Ascending aorta (tissue), 2 donors: ENCODE results near the gene GGTLC2. TPM values are rescaled to one million over a fixed set of nuclear protein-coding genes. Genes with fewer than 3 reads are reported as not detected.
A peak's percentile ranks its signal among the peaks of the same experiment; 100 is the strongest.
"Not testable (repeated sequence)": the region's sequence is repeated elsewhere in the genome, so short reads cannot be mapped to it uniquely, and the experiment has no call there.

Source experiments
- DNase-seq, 2 donors: peaks; one replicate each; pipeline ENCODE4 v3.0.0-alpha.2; 2019; ENCODE audit warnings: low spot score in 2 of 2
- H3K27ac ChIP-seq, 2 donors: fragments of 200-600 bp; sonication (generic); one replicate each; pipeline ENCODE4 v1.5.1; 2016 to 2017; ENCODE audit warnings: mild to moderate bottlenecking in 1 of 2
- H3K27me3 ChIP-seq: fragments of 200-600 bp; sonication (generic); one replicate; pipeline ENCODE4 v1.5.1; 2017
- H3K36me3 ChIP-seq, 2 donors: fragments of 200-600 bp; sonication (generic); one replicate each; pipeline ENCODE4 v1.5.1; 2016
- H3K4me1 ChIP-seq, 2 donors: fragments of 200-600 bp; sonication (generic); one replicate each; pipeline ENCODE4 v1.5.1; 2016 to 2017; ENCODE audit warnings: mild to moderate bottlenecking in 1 of 2
- H3K4me3 ChIP-seq, 2 donors: fragments of 200-600 bp; sonication (generic); one replicate each; pipeline ENCODE4 v1.5.1; 2016 to 2017; ENCODE audit warnings: mild to moderate bottlenecking in 1 of 2
- H3K9me3 ChIP-seq, 2 donors: fragments of 200-600 bp; sonication (generic); one replicate each; pipeline ENCODE4 v1.5.1; 2016
- intact Hi-C: fragments of 100-400 bp; cut with DNase I; formaldehyde crosslinking; loops from one replicate; pipeline ENCODE4 v1.15.1; 2023
- total RNA-seq: library from RNA; depleted of rRNA; stranded (reverse); fragments of >200 nt; gene quantifications from one replicate; pipeline ENCODE4 v1.1.0, GENCODE V29; 2016
- TF ChIP-seq, protein P1 (sequence below), 3 experiments: fragments of 200-600 bp in 2 of 3; fragments of 450-650 bp in 1 of 3; sonication (generic) in 2 of 3; IDR thresholded peaks; one replicate each; pipeline ENCODE4 v1.5.1; 2016 to 2019; ENCODE audit warnings: antibody characterized with exemption in 3 of 3, mild to moderate bottlenecking in 1 of 3, moderate library complexity in 1 of 3

Gene GGTLC2
- total RNA-seq, 1 donor from 2014 or later = not detected

DNA sequence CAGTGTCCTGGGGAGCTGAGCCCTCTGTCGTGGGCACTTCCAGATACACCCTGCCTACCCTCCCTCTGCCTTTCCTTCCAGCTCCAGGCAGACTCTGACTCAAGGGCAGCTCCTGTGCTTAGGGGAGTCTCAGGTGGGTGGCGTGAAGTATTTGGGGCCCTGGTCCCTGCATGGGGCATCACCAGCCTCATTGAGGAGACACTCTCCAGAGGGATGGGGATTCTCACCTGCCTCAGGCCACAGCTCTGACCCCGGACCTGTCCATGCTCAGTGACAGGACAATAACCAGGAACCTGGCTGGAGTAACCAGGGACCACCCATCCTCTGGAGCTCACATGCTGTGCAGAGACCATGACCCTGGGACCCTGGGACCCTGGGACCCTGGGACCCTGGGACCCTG is 41.2 kb downstream of the GGTLC2 start:
- no peaks in the 10 kb centered on the region for H3K36me3 ChIP-seq
- no peak overlapping the region for H3K27ac ChIP-seq
- intact Hi-C loops = no loop called here
- no peaks in the 10 kb centered on the region for H3K27me3 ChIP-seq
- TF ChIP-seq, protein P1, sequence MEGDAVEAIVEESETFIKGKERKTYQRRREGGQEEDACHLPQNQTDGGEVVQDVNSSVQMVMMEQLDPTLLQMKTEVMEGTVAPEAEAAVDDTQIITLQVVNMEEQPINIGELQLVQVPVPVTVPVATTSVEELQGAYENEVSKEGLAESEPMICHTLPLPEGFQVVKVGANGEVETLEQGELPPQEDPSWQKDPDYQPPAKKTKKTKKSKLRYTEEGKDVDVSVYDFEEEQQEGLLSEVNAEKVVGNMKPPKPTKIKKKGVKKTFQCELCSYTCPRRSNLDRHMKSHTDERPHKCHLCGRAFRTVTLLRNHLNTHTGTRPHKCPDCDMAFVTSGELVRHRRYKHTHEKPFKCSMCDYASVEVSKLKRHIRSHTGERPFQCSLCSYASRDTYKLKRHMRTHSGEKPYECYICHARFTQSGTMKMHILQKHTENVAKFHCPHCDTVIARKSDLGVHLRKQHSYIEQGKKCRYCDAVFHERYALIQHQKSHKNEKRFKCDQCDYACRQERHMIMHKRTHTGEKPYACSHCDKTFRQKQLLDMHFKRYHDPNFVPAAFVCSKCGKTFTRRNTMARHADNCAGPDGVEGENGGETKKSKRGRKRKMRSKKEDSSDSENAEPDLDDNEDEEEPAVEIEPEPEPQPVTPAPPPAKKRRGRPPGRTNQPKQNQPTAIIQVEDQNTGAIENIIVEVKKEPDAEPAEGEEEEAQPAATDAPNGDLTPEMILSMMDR (IDR thresholded peaks at IDR 0.05) = no peak
- no peaks in the 10 kb centered on the region for H3K9me3 ChIP-seq
- peak in 1 of 2 donors; percentile 38 for DNase-seq
- no peaks in the 10 kb centered on the region for H3K4me1 ChIP-seq
- H3K4me3 ChIP-seq = no peak overlapping the region

DNA sequence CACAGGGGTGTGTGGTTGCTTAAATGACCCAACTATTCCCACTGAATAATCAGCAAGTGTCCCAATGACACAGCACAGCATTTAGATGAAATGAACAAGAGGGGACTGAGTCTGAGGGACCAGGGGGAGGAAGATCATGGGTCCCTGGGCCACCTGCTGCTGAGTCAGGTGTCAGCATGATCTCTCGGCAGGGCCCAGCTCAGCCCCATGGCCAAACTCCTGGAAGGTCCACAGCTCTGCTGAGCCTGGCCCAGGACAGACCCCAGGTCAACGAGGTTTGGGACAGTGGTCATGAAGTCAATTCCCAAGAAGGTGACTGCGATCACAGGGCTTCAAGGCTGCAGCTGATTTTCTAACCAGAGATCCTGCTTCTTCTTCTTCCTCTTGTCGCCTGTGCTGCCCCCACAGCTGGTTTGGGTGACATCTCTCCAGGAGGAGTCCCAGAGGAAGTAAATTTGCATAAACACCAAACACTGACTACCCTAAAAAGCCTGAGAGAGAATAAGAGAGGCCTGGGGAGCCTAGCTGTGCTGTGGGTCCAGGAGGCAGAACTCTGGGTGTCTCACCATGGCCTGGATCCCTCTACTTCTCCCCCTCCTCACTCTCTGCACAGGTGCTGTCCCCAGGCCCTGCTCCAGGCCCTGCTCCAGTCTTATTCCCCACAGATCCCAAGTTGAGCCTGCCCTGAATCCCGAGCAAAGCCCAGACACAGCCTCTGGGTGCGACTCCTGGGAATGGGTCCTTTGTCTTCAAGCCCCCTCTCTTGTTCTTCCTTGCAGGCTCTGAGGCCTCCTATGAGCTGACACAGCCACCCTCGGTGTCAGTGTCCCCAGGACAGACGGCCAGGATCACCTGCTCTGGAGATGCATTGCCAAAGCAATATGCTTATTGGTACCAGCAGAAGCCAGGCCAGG is 42.0 kb downstream of the GGTLC2 start:
- H3K4me3 ChIP-seq, H3K4me1 ChIP-seq, H3K27me3 ChIP-seq, H3K9me3 ChIP-seq, H3K27ac ChIP-seq, H3K36me3 ChIP-seq, intact Hi-C loops: not testable (repeated sequence)
- DNase-seq = peak in 1 of 2 donors; percentile 8

DNA sequence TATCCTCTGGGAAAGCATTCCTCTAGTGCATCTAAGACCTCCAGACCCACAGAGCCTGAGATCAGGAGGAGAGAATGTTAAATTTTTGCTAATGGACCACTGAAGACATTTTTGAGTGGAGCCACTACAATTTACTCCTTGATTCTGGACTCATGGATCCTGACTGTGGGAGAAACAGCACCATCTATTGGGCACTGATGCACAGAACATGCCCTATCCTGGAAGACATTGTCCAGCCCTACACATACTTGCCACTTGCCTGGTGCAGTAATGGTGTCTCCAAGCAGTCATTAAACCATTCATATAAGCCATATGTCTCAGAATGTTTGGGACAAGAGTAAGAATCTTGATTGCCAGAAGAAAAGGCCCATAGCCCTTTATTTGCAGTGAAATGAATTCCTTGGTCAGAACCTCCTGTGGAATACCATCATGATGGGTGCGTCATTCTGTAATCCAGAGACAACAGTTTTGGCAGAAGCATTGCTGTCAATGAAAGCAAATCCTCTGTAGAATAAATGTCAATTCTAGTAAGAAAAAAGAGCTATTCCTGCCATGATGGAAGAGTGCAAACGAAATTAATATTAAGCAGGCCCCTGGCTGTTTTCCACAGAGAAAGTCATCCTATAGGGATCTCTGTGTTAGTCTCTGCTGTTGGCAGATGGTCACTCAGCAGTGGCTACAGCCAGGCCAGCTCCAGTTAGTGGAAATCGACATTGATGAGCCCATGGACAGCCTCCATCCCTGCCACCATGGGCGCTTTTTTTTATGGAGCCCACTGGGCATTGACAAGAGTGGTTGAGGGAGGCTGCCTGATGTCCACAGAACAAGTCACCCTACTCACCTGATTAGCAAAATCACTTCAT is 43.5 kb downstream of the GGTLC2 start:
- Histone ChIP-seq H3K9me3 (no peaks in the 10 kb centered on the region), H3K27me3 (no peaks in the 10 kb centered on the region), H3K4me3 (no peak overlapping the region), H3K27ac (no peak overlapping the region), H3K36me3 (no peaks in the 10 kb centered on the region), H3K4me1 (no peaks in the 10 kb centered on the region)
- peak in 1 of 2 donors; percentile 42 for DNase-seq
- TF ChIP-seq, protein P1 (IDR thresholded peaks at IDR 0.05) = peak in 2 of 3 experiments; percentile 40 to 55
- intact Hi-C loops = no loop called here

DNA sequence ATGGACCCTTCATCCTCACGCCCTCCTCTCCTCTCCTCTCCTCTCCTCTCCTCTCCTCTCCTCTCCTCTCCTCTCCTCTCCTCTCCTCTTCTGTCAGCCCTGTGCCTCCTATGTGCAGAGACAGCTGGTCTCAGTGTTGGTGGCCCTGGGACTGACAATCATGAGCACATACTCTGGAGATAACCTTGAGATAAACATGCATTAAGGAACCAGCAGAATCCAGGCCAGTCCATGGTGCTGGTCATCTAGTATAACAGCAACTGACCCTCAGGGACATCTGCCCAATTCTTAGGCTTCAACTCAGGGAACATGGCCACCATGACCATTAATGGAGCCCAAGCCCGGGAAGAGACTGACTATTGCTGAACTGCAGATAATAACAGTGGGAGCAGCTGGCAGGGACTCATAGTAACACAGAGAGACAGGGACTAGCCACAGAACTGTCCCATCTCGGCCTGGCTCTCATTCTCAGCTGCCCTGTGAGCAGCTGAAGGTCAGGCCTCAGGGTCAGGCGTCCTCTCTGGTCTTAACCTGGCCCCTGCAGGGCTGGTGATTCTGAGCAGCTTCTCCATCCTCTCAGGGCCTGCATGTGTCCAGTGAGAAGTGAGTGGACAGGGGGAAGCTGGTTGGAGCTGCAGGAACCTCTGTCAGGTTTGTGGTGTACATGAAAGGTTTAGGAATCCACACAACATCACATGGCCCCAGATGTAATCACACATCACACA is 45.4 kb downstream of the GGTLC2 start:
- intact Hi-C loops = no loop called here
- DNase-seq = peak in 1 of 2 donors; percentile 28

DNA sequence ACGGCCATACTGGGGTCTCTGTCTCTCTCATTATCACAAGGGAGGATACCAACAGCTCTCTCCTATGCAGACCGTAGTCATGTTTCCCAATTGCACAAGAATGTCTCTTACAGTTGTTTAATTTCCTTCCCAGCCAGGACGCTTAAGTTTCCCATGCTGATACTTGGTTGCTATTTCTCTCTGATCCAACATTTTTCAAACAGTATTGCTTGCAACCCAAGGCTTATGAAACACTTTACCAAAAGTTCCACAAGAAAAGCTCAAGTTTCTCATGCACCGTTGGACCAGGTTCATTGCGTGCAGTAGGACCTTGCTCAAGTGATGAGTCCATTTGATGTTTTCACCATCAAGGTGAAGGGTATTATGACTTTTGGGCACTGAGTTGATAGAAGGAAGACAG is 46.6 kb downstream of the GGTLC2 start:
- intact Hi-C loops = no loop called here
- Histone ChIP-seq H3K4me3 (no peak overlapping the region), H3K36me3 (no peaks in the 10 kb centered on the region), H3K9me3 (no peaks in the 10 kb centered on the region), H3K27me3 (no peaks in the 10 kb centered on the region), H3K4me1 (no peaks in the 10 kb centered on the region), H3K27ac (no peak overlapping the region)
- TF ChIP-seq, protein P1 (IDR thresholded peaks at IDR 0.05) = no peak
- peak in 1 of 2 donors; percentile 25 for DNase-seq

More for the DNA sequence above, 45.4 kb downstream of the GGTLC2 start:
- no peaks in the 10 kb centered on the region for H3K36me3 ChIP-seq
- no peaks in the 10 kb centered on the region for H3K27me3 ChIP-seq
- H3K9me3 ChIP-seq = no peaks in the 10 kb centered on the region
- H3K4me1 ChIP-seq = no peaks in the 10 kb centered on the region
- no peak overlapping the region for H3K4me3 ChIP-seq
- H3K27ac ChIP-seq = no peak overlapping the region
- TF ChIP-seq, protein P1 (IDR thresholded peaks at IDR 0.05) = no peak
